GM13976 (cell line): ENCODE data around the gene JPT1.

ENCODE experiments used
- DNase-seq: peaks from one replicate; pipeline ENCODE4 v3.0.0; 2012; ENCODE audit warnings: low spot score
- CTCF ChIP-seq: IDR thresholded peaks from 2 replicates; pipeline ENCODE4 v1.5.1; 2012; ENCODE audit warnings: borderline replicate concordance, mild to moderate bottlenecking; ENCODE audit not compliant: insufficient read depth; ENCODE audit errors: extremely low read depth, missing control alignments, control extremely low read depth
- in situ Hi-C: fragments of 300-500 bp; cut with MboI; formaldehyde crosslinking; loops from one replicate; pipeline ENCODE4 v1.12.0; 2022; ENCODE audit warnings: low sequenced_read_pairs, mixed read lengths, inconsistent platforms; ENCODE audit not compliant: unreplicated experiment

The JPT1 gene

GRCh38 chr17:75102385-75102821, 51.9 kb downstream of the JPT1 start:
- DNase-seq = peak; percentile 62
- no peak for TF ChIP-seq CTCF
- in situ Hi-C loops = no loop called here

GRCh38 chr17:75099881-75100595, 54.3 kb downstream of the JPT1 start:
- TF ChIP-seq CTCF = no peak
- DNase-seq = no peak
- in situ Hi-C loops = no loop called here

- no peak for TF ChIP-seq CTCF
- DNase-seq = no peak
- in situ Hi-C loops = no loop called here
These were observed 55.5 kb downstream of the JPT1 start for GRCh38 chr17:75098861-75099260.

- DNase-seq = no peak
- no peak for TF ChIP-seq CTCF
- in situ Hi-C loops = no loop called here
These were observed 56.4 kb downstream of the JPT1 start for GRCh38 chr17:75097865-75098264.

- no peak for DNase-seq
- TF ChIP-seq CTCF = no peak
- in situ Hi-C loops = no loop called here
These were observed 58.2 kb downstream of the JPT1 start for GRCh38 chr17:75096082-75096625.

- no peak for DNase-seq
- TF ChIP-seq CTCF = no peak
- in situ Hi-C loops = no loop called here
These were observed 59.4 kb downstream of the JPT1 start for GRCh38 chr17:75094871-75095399.
